Endothelial cell of umbilical vein (primary cell): Measurements from ENCODE around the gene RANBP17.

Source experiments
- EZH2 ChIP-seq: IDR thresholded peaks from 2 replicates; pipeline ENCODE4 v1.6.1; 2012; ENCODE audit warnings: borderline replicate concordance, low read depth, mild to moderate bottlenecking, moderate library complexity, low read length, inconsistent platforms; ENCODE audit not compliant: severe bottlenecking
- POLR2A ChIP-seq: IDR thresholded peaks from 2 replicates; pipeline ENCODE4 v1.6.1; 2012; ENCODE audit warnings: low read depth, mild to moderate bottlenecking, control low read depth, low read length
- TF ChIP-seq, protein P1 (sequence below), 2 donors: IDR thresholded peaks; 1 replicate in 1 of 2; 2 replicates in 1 of 2; pipeline ENCODE4 v1.5.1; 2011; ENCODE audit warnings: low read length in 2 of 2, mild to moderate bottlenecking in 2 of 2, moderate library complexity in 2 of 2, control low read depth in 1 of 2, inconsistent platforms in 1 of 2, low read depth in 1 of 2; ENCODE audit not compliant: insufficient read depth in 1 of 2; ENCODE audit errors: extremely low read depth in 1 of 2

DNA sequence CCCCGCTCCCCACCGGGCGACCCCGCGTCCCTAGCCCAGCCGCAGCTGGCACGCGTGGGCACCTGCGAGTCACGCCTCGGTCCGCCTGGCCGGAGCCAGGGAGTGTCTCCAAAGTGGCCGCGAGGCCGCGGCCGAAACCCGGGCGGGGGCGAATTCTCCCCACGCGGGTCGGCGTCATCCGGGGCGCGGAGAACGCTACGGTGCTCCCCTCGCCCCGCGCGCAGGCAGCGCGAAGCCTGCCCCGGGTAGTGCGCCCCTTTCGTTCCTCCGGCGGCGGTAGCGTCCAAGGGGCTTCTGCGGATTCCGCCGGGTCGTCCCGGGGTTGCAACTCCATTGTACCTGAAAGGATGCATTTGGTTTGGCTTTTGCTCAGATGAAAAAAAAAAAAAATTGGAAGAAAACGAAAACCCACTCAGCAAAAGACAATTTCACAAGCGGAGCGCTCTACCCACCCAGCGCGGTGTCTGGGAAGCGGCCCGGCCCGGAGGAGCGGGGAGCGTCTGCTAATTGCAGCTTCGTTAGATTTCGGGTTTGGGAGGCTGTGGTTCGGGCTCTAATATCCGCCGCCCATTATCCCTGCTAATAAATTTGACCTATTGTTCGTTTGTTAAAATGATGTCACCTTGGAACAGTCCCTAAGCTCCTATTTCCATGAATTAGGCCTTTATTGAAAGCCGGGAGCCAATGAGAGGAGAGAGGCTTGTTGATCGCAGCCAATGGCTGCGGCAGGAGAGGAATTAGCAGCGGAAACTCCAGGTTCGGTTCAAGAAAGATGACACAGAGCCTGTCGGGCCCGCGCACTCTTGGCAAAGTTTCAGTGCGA is 446.8 kb downstream of the RANBP17 start, which contains the start of gene TLX3:
- TF ChIP-seq, protein P1, sequence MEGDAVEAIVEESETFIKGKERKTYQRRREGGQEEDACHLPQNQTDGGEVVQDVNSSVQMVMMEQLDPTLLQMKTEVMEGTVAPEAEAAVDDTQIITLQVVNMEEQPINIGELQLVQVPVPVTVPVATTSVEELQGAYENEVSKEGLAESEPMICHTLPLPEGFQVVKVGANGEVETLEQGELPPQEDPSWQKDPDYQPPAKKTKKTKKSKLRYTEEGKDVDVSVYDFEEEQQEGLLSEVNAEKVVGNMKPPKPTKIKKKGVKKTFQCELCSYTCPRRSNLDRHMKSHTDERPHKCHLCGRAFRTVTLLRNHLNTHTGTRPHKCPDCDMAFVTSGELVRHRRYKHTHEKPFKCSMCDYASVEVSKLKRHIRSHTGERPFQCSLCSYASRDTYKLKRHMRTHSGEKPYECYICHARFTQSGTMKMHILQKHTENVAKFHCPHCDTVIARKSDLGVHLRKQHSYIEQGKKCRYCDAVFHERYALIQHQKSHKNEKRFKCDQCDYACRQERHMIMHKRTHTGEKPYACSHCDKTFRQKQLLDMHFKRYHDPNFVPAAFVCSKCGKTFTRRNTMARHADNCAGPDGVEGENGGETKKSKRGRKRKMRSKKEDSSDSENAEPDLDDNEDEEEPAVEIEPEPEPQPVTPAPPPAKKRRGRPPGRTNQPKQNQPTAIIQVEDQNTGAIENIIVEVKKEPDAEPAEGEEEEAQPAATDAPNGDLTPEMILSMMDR (IDR thresholded peaks at IDR 0.05; ENCODE audit: extremely low read depth in 1 of 2, insufficient read depth in 1 of 2, low read depth in 1 of 2, low read length in 2 of 2) = no peak
- TF ChIP-seq EZH2 = peak; percentile 84
- no peak for TF ChIP-seq POLR2A
